GM23338 (cell line): ENCODE results near the gene NEUROD1.

Experiments
- CREB1 ChIP-seq: fragments of 250-450 bp; sonication (Bioruptor Pico); IDR thresholded peaks from 2 replicates; pipeline ENCODE4 v1.5.0; 2020; ENCODE audit warnings: low read depth, mild to moderate bottlenecking, moderate library complexity
- CTCF ChIP-seq, 2 experiments: fragments of 200-600 bp in 1 of 2; sonication (generic) in 1 of 2; conservative IDR thresholded peaks; 2 replicates each; pipeline versions ENCODE4 v1.5.1 to v1.6.1; 2016 to 2017; ENCODE audit warnings: antibody characterized with exemption in 2 of 2, low read depth in 2 of 2, mild to moderate bottlenecking in 2 of 2, moderate library complexity in 1 of 2
- ETS1 ChIP-seq: IDR thresholded peaks from 2 replicates; pipeline ENCODE4 v1.6.1; 2016; ENCODE audit warnings: antibody characterized with exemption
- EZH2 ChIP-seq: fragments of 200-600 bp; sonication (generic); IDR thresholded peaks from one replicate; pipeline ENCODE4 v1.8.0; 2017; ENCODE audit warnings: antibody characterized with exemption, mild to moderate bottlenecking, low read depth; ENCODE audit not compliant: unreplicated experiment
- EZH2phosphoT487 ChIP-seq: fragments of 200-600 bp; sonication (generic); IDR thresholded peaks from one replicate; pipeline ENCODE4 v1.8.1; 2018; ENCODE audit warnings: antibody characterized with exemption; ENCODE audit not compliant: unreplicated experiment
- JUNB ChIP-seq: IDR thresholded peaks from one replicate; pipeline ENCODE4 v1.6.1; 2016; ENCODE audit warnings: antibody characterized with exemption; ENCODE audit not compliant: unreplicated experiment
- NANOG ChIP-seq: IDR thresholded peaks from 2 replicates; pipeline ENCODE4 v1.6.1; 2016; ENCODE audit warnings: antibody characterized with exemption, borderline replicate concordance
- POLR2AphosphoS5 ChIP-seq: IDR thresholded peaks from 2 replicates; pipeline ENCODE4 v1.6.1; 2016; ENCODE audit warnings: antibody characterized with exemption, low read depth
- REST ChIP-seq: IDR thresholded peaks from one replicate; pipeline ENCODE4 v1.6.1; 2018; ENCODE audit warnings: antibody characterized with exemption; ENCODE audit not compliant: unreplicated experiment
- STAT1 ChIP-seq: IDR thresholded peaks from one replicate; pipeline ENCODE4 v1.6.1; 2016; ENCODE audit warnings: antibody characterized with exemption; ENCODE audit not compliant: unreplicated experiment
- ZNF114 ChIP-seq: fragments of 250-450 bp; sonication (Bioruptor Pico); IDR thresholded peaks from 2 replicates; pipeline ENCODE4 v1.5.0; 2020; ENCODE audit warnings: mild to moderate bottlenecking, moderate library complexity
- ZNF331 ChIP-seq: fragments of 250-450 bp; sonication (Bioruptor Pico); IDR thresholded peaks from 2 replicates; pipeline ENCODE4 v1.5.0; 2020; ENCODE audit warnings: low read depth, mild to moderate bottlenecking, moderate library complexity
- ZNF462 ChIP-seq: fragments of 250-450 bp; sonication (Bioruptor Pico); IDR thresholded peaks from 2 replicates; pipeline ENCODE4 v1.5.0; 2020; ENCODE audit warnings: mild to moderate bottlenecking, moderate library complexity

GRCh38 chr2:181697126-181697525, 16.8 kb upstream of the NEUROD1 start:
- no peak for TF ChIP-seq NANOG
- TF ChIP-seq REST, result no peak
- no peak for TF ChIP-seq CTCF (conservative IDR thresholded peaks at IDR 0.05; ENCODE audit: low read depth in 2 of 2)
- no peak for TF ChIP-seq POLR2AphosphoS5
- TF ChIP-seq EZH2phosphoT487, result no peak
- no peak for TF ChIP-seq EZH2
- TF ChIP-seq ZNF114 (CRISPR knock-in tag), result no peak
- TF ChIP-seq ETS1, result no peak
- no peak for TF ChIP-seq CREB1 (CRISPR knock-in tag)
- no peak for TF ChIP-seq JUNB
- TF ChIP-seq STAT1, result no peak
- no peak for TF ChIP-seq ZNF331
- TF ChIP-seq ZNF462 (CRISPR knock-in tag), result no peak
